ENCODE data around the gene COL13A1.

GRCh38 chr10:69800665-69801064 is 1.0 kb upstream of the COL13A1 start:
- no peak for TF ChIP-seq POLR2A (IDR thresholded peaks at IDR 0.05)
- no peak for TF ChIP-seq CTCF (IDR thresholded peaks at IDR 0.05)
